Left colon (tissue), 2 donors: ENCODE measurements around the gene ABHD16A. TPM values are rescaled to one million over a fixed set of nuclear protein-coding genes. Genes with fewer than 3 reads are reported as not detected.
"Not testable (repeated sequence)": the region's sequence is repeated elsewhere in the genome, so short reads cannot be mapped to it uniquely, and the experiment has no call there.

Source experiments
- ATAC-seq: fragments of 200-7000 bp; cut with Tn5 transposase; one replicate; pipeline ENCODE4 v1.9.1; 2020; ENCODE audit warnings: mild to moderate bottlenecking, moderate library complexity
- DNase-seq, 2 donors: peaks; one replicate each; pipeline ENCODE4 v3.0.0-alpha.2; 2020
- intact Hi-C, 2 donors: fragments of 100-400 bp; cut with DNase I in 1 of 2; cut with micrococcal nuclease in 1 of 2; formaldehyde crosslinking; loops; one replicate each; pipeline versions ENCODE4 v1.11.2 to v1.14.0; 2022; cut with DNase I, micrococcal nuclease
- total RNA-seq, 2 donors: library from RNA; stranded (reverse); fragmentation: NEBNext Ultra II Directional; extraction: Animal tissue kit (Norgen Biotek cat#: 25700); gene quantifications; one replicate each; pipeline ENCODE4 v1.2.1, GENCODE V29; 2021
- donor health status: DM: no; HTN: no; CAD: no.
- donor health status: DM: yes; HTN: yes; CAD: no.

The ABHD16A gene
- total RNA-seq, 2 donors from 2014 or later: 51.5 to 53.9 TPM

DNA sequence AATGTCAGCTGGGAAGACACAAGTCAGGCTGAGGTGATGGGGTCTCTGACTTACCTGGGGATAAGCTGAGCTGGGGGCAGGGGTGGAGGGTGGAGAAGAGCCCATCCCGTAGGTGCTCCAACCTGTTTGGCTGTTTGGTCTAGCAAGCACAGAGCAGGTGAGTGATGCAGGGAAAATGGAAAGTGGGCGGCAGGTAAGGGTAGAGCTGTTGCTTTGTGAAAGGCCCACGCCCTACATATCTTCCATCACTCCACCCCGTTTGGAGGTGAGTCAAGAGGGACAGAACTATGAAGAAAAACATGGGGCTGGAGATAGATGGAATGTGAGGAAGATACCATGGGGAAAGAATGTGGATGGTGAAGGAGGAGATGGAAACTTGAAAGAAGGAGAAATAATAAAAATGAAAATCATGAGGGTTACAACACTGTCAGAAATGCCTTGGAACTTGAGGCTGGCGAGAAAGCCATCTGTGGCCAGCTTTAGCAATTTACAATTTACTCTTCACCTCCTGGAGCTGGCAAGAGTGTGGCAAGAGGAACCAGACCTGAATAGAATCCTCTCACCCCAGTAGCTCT, 17.2 kb upstream of the ABHD16A start:
- no peak for DNase-seq
- peak; percentile 15 for ATAC-seq

DNA sequence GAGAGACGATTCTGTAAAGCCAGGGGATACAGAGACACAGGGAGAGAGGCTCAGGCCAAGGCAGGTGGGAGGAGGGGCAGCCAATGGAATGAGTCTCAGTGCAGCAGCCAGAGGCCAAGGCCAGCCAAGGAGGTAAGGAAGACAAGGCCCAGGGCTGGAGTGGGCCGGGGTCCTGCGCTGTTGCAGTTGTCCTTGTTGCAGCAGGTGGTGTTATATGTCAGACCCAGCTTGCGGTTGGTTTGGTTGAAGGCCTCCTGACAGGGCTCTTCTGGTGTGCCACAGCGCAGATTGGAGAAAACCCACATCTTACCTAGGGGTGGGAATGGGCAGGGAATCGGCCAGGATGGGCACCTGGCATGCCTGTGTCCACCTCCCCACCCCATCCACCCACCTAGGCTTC, 15.9 kb upstream of the ABHD16A start:
- DNase-seq: no peak
- ATAC-seq: no peak
- intact Hi-C loops: no loop called here

More for the DNA sequence above, 17.2 kb upstream of the ABHD16A start:
- intact Hi-C loops: no loop called here

GRCh38 chr6:31718265-31718664, 15.1 kb upstream of the ABHD16A start:
- ATAC-seq: peak; percentile 84
- peak in 1 of 2 donors; percentile 74 for DNase-seq
- intact Hi-C loops: no loop called here

GRCh38 chr6:31717499-31718222, 14.5 kb upstream of the ABHD16A start:
- intact Hi-C loops: no loop called here
- ATAC-seq: no peak
- DNase-seq: no peak

- ATAC-seq (no peak), DNase-seq (no peak)
- intact Hi-C loops: no loop called here
These were observed 12.2 kb upstream of the ABHD16A start, which contains the start of gene LY6G6D for GRCh38 chr6:31715022-31715958. Gene LY6G6D, plus strand, starts transcription at chr6:31715348. Its CDS starts 8 bp downstream, at chr6:31715356.

DNA sequence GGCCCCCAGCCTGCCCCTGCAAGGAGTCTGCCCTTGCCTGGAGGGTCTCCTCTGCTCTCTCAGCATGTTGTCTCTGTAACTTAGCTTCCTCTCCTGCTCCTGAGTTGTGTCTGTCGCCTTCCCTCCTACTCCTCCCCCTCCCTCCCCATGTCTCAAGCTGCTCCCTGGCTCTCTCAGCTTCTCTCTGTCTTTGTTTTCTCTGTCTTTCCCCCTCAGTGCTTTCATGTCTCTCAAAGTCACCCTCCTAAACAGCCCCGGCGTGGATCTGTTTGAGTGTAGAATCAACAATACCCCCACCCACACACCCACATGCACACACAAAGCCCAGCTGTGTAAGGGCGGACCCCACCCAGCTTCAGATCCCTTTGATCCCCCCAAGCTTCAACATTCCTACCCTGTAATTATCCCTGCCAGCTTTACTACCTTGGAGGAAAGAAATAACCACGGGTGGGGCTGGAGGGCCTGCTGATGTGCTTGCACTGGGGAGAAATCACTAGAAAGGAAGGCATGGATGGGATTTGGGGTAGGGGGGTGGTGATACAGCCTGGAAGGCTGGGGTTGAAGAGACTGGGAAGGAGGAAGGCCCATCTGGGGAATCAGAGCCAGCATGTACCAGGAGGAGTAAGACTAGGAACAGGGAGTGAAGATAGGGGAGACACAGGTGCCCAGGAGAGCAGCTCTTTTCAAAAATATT, 11.0 kb upstream of the ABHD16A start:
- DNase-seq (peak in 1 of 2 donors; percentile 39), ATAC-seq (peak; percentile 49)
- intact Hi-C loops: no loop called here

DNA sequence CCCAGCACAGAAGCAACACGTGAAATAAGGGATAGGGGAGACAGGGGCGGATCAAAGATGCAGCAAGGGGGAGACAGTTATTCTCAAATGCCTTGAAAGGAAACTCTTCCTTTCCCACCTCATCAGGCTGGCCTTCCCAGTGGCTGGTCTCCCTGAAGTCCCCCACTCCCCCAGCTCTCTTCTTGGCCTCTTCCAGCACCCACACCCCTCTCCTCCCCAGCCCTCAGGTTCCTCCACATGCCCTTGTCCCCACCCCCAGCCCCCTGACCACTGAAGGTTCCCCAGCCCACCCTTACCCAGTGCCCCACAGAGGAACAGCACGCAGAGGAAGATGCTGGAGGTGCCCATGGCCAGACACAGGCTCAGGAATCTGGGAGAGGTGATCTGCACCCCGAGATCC, 10.3 kb upstream of the ABHD16A start:
- DNase-seq (no peak), ATAC-seq (no peak)
- intact Hi-C loops: no loop called here

- ATAC-seq (peak; percentile 59), DNase-seq (peak in 1 of 2 donors; percentile 35)
- intact Hi-C loops: no loop called here
These were observed 9.2 kb upstream of the ABHD16A start for GRCh38 chr6:31712296-31712695.

- intact Hi-C loops: no loop called here
- DNase-seq (peak; percentile 53 to 66), ATAC-seq (peak; percentile 81)
These were observed 8.1 kb upstream of the ABHD16A start for GRCh38 chr6:31711233-31711632.

- peak in 1 of 2 donors; percentile 32 for DNase-seq
- peak; percentile 4 for ATAC-seq
- intact Hi-C loops: no loop called here
These were observed 7.5 kb upstream of the ABHD16A start for GRCh38 chr6:31710523-31711219.

- ATAC-seq, intact Hi-C loops, DNase-seq: not testable (repeated sequence)
These were observed 6.0 kb upstream of the ABHD16A start for GRCh38 chr6:31709157-31709556.

- ATAC-seq: no peak
These were observed 5.1 kb upstream of the ABHD16A start for GRCh38 chr6:31708224-31708623.

GRCh38 chr6:31707701-31708100, 4.6 kb upstream of the ABHD16A start:
- intact Hi-C loops: no loop called here
- ATAC-seq: no peak
- DNase-seq: no peak

More at GRCh38 chr6:31708224-31708623, 5.1 kb upstream of the ABHD16A start:
- intact Hi-C loops: no loop called here
- no peak for DNase-seq

GRCh38 chr6:31706599-31706998, 3.5 kb upstream of the ABHD16A start, which contains the start of gene LY6G6F:
Gene LY6G6F, plus strand, starts transcription at chr6:31706866. Its CDS starts 41 bp downstream, at chr6:31706907.
- DNase-seq: no peak
- ATAC-seq: no peak
- intact Hi-C loops: no loop called here

GRCh38 chr6:31705931-31706330, 2.8 kb upstream of the ABHD16A start:
- intact Hi-C loops: no loop called here
- DNase-seq: no peak
- no peak for ATAC-seq

GRCh38 chr6:31702405-31702818, 712 bp downstream of the ABHD16A start:
- intact Hi-C loops: no loop called here
- DNase-seq (no peak), ATAC-seq (peak; percentile 15)

GRCh38 chr6:31701666-31702404, 1.3 kb downstream of the ABHD16A start:
- DNase-seq (peak in 1 of 2 donors; percentile 33), ATAC-seq (peak; percentile 5)
- intact Hi-C loops: no loop called here
